LNCAP (cell line): Measurements from ENCODE around the gene TBX4.

Source experiments
- CTCF ChIP-seq: fragments of 450-650 bp; IDR thresholded peaks from 2 replicates; pipeline ENCODE4 v1.5.1; 2017; ENCODE audit warnings: mild to moderate bottlenecking

Gene TBX4

GRCh38 chr17:61461586-61461966, 9.4 kb downstream of the TBX4 start:
- TF ChIP-seq CTCF, result no peak

- no peak for TF ChIP-seq CTCF
These were observed 9.9 kb downstream of the TBX4 start for GRCh38 chr17:61461967-61462718.

- TF ChIP-seq CTCF, result no peak
These were observed 10.6 kb downstream of the TBX4 start for GRCh38 chr17:61462719-61463315.

GRCh38 chr17:61463316-61464129, 11.3 kb downstream of the TBX4 start:
- peak; percentile 44 for TF ChIP-seq CTCF

- TF ChIP-seq CTCF, result no peak
These were observed 12.1 kb downstream of the TBX4 start for GRCh38 chr17:61464130-61464842.

GRCh38 chr17:61464843-61465180, 12.6 kb downstream of the TBX4 start:
- no peak for TF ChIP-seq CTCF

GRCh38 chr17:61465550-61466237, 13.5 kb downstream of the TBX4 start:
- no peak for TF ChIP-seq CTCF
